ES-I3 (cell line): ENCODE measurements around the gene TIMELESS.
"Not testable (repeated sequence)": the region's sequence is repeated elsewhere in the genome, so short reads cannot be mapped to it uniquely, and the experiment has no call there.

Experiments used
- H3K36me3 ChIP-seq: 2 replicates; pipeline ENCODE4 v1.6.1; 2013; ENCODE audit warnings: mild to moderate bottlenecking, low read length, control low read depth, moderate library complexity; ENCODE audit not compliant: insufficient read depth
- H3K4me1 ChIP-seq: 2 replicates; pipeline ENCODE4 v1.6.1; 2013; ENCODE audit warnings: mild to moderate bottlenecking, control low read depth, low read length; ENCODE audit not compliant: insufficient read depth
- H3K9ac ChIP-seq: 2 replicates; pipeline ENCODE4 v1.6.1; 2013; ENCODE audit warnings: low read depth, mild to moderate bottlenecking, low read length, moderate library complexity
- H3K9me3 ChIP-seq: 2 replicates; pipeline ENCODE4 v1.6.1; 2013; ENCODE audit warnings: mild to moderate bottlenecking, low read length, moderate library complexity; ENCODE audit not compliant: control insufficient read depth, insufficient read depth

TIMELESS gene

DNA sequence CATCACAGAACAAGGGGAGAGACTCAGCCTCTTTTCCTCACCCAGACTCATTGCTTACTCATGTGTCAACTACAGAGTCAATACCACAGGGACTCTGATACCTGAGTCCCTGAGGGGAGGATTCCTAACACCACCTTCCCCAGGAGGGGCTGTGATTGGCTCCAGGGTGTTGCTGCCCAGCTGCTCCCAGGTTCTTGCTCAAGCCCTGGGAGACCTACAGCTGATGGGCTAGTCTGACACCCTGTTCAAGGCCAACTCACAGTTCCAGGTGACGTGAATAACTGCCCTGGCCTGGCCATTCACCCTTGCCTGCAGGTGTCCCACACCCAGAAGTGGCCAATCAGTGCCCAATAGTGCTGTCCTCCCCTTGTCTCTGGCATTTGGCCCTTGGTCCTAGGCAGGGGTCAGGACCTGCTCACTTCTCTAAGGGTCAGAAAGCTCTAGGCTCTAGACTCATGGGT is 27.8 kb upstream of the TIMELESS start:
- Histone ChIP-seq H3K4me1 (no peaks in the 10 kb centered on the region), H3K36me3 (peaks cover 4% of the 10 kb centered on the region; the same call in 1 of the 2 replicates), H3K9ac (no peak overlapping the region), H3K9me3 (no peaks in the 10 kb centered on the region)

DNA sequence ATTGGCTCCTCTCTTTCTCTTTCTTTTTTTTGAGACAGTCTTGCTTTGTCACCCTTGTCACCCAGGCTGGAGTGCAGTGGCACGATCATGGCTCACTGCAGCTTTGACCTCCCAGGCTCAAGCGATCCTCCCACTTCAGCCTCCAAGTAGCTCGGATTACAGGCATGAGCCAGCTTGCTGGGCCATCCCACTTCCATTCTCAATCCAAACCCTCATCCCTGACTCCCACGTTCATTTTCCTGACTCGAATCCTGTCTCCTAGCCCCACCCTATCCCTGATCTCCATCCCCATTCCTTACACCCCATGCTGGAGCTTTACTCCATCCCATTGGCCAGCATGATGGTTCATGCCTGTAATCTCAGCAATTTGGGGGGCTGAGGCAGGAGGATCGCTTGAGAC is 26.9 kb upstream of the TIMELESS start:
- H3K9ac ChIP-seq, result no peak overlapping the region
- H3K9me3 ChIP-seq, result no peaks in the 10 kb centered on the region
- H3K36me3 ChIP-seq, result peaks cover 5% of the 10 kb centered on the region; the same call in 1 of the 2 replicates
- no peaks in the 10 kb centered on the region for H3K4me1 ChIP-seq

GRCh38 chr12:56474389-56474788 is 25.2 kb upstream of the TIMELESS start:
- no peak overlapping the region for H3K9ac ChIP-seq
- H3K4me1 ChIP-seq, result no peaks in the 10 kb centered on the region

DNA sequence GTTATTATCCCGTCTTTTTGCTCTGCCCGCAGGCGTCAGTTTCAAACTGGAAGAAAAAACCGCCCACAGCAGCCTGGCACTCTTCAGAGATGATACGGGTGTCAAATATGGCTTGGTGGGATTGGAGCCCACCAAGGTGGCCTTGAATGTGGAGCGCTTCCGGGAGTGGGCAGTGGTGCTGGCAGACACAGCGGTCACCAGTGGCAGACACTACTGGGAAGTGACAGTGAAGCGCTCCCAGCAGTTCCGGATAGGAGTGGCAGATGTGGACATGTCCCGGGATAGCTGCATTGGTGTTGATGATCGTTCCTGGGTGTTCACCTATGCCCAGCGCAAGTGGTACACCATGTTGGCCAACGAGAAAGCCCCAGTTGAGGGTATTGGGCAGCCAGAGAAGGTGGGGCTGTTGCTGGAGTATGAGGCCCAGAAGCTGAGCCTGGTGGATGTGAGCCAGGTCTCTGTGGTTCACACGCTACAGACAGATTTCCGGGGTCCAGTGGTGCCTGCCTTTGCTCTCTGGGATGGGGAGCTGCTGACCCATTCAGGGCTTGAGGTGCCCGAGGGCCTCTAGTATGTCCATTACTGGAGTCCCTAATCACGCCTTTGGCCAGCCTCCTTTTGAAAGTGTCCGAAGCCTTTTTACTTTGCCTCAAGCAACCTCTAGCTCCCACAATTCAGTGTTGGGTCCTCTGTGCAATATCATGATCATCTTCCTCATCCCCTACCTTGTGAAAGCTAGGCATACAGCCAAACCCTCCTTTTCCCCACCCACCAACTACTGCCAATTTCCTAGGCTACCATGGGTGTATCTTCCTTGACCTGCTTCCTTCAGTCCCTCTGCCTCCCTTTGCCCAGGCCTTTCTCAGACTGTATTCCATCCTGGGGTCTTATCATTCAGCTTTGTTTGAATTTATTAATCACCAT is 20.0 kb upstream of the TIMELESS start:
- Histone ChIP-seq H3K4me1 (no peaks in the 10 kb centered on the region; the same call in 1 of the 2 replicates), H3K9ac (peak overlapping the region; percentile 98), H3K36me3 (peaks cover 5% of the 10 kb centered on the region; the same call in 1 of the 2 replicates), H3K9me3 (no peaks in the 10 kb centered on the region)

More at GRCh38 chr12:56474389-56474788, 25.2 kb upstream of the TIMELESS start:
- no peaks in the 10 kb centered on the region for H3K9me3 ChIP-seq
- peaks cover 5% of the 10 kb centered on the region; the same call in 1 of the 2 replicates for H3K36me3 ChIP-seq

DNA sequence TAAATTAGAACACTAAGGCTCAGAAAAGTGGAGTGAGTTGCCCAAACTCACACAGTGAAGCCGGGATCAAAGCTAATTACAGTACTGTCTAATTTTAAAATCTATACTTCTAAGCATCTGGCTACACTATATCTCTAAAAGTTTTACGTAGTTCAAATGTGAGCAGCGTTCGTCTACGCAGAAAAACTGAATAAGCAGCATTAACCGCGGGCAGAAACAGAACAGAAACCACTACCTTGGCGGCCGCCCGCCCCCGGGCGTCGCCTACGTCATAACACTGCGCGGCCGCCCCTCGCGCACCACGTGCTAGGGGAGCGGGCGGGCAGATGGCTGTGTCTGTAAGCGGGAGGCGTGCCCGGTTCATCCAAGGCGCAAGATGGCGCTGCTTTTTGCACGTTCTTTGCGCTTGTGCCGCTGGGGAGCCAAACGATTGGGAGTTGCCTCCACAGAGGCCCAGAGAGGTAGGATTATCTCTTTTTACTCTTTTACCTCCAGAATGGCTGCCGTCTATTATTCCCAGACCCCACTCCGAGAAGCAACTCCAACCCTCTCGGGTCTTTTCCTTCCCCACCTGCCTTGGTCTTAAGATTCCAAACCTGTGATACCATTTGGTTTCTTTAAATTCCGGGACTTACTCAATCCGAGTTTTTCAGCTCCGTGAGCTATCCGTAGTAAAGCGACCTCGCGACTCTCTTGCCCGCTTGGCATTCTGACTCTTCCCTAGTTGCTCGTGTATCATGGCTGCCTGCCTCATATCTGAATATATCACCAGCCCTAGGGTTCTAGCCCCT is 19.2 kb upstream of the TIMELESS start, which contains the start of gene SPRYD4:
TSS of gene SPRYD4 (plus strand) at position 363 of the 791 bp plus-strand sequence. CDS start at position 377, 14 bp downstream.
- H3K4me1 ChIP-seq, result peaks cover 4% of the 10 kb centered on the region; the same call in 1 of the 2 replicates
- peaks cover 4% of the 10 kb centered on the region; the same call in 1 of the 2 replicates for H3K36me3 ChIP-seq
- peak within 1 kb of the TSS; percentile 98 for H3K9ac ChIP-seq
- no peaks in the 10 kb centered on the region for H3K9me3 ChIP-seq

GRCh38 chr12:56462565-56462964 is 13.3 kb upstream of the TIMELESS start:
- no peak overlapping the region for H3K9ac ChIP-seq
- peaks cover 4% of the 10 kb centered on the region; the same call in 1 of the 2 replicates for H3K4me1 ChIP-seq
- no peaks in the 10 kb centered on the region for H3K9me3 ChIP-seq
- no peaks in the 10 kb centered on the region for H3K36me3 ChIP-seq

GRCh38 chr12:56461235-56462159 is 12.3 kb upstream of the TIMELESS start:
- Histone ChIP-seq H3K9me3 (no peaks in the 10 kb centered on the region), H3K4me1 (peaks cover 4% of the 10 kb centered on the region; the same call in 1 of the 2 replicates), H3K36me3 (no peaks in the 10 kb centered on the region), H3K9ac (no peak overlapping the region)

GRCh38 chr12:56457817-56458216 is 8.6 kb upstream of the TIMELESS start:
- H3K36me3 ChIP-seq, result no peaks in the 10 kb centered on the region
- no peaks in the 10 kb centered on the region for H3K9me3 ChIP-seq
- H3K4me1 ChIP-seq, result no peaks in the 10 kb centered on the region
- no peak overlapping the region for H3K9ac ChIP-seq

GRCh38 chr12:56454557-56454956 is 5.3 kb upstream of the TIMELESS start, which contains the start of gene MIP:
Gene MIP, minus strand, starts transcription at chr12:56454657. Its CDS starts 44 bp downstream, at chr12:56454613.
- H3K9me3 ChIP-seq, result no peaks in the 10 kb centered on the region
- no peaks in the 10 kb centered on the region for H3K4me1 ChIP-seq
- H3K36me3 ChIP-seq, result no peaks in the 10 kb centered on the region
- no peak within 1 kb of the TSS for H3K9ac ChIP-seq

DNA sequence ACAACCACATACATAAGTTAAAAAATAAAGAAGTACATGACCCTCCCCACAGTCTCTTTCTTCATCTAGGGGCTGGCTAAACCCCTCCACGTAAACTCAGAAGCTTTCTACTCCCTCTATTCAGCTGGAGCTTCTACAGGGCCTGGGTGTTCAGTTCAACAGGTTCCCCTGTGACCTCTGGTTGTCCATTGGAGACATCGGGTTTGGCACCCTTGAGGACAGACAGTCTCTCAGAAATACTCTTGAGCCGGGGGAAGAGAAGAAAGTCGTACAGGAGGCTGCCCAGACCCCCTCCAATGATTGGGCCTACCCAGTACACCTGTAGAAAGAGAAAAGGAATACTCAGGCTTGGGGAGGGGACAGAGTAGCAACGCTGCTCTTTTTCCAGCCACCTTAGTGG is 1.9 kb upstream of the TIMELESS start:
- Histone ChIP-seq H3K9ac (no peak overlapping the region), H3K36me3 (no peaks in the 10 kb centered on the region), H3K4me1 (no peaks in the 10 kb centered on the region), H3K9me3 (no peaks in the 10 kb centered on the region)

- H3K9ac ChIP-seq, result no peak overlapping the region
- H3K36me3 ChIP-seq, result no peaks in the 10 kb centered on the region
- H3K4me1 ChIP-seq, result no peaks in the 10 kb centered on the region
- no peaks in the 10 kb centered on the region for H3K9me3 ChIP-seq
These were observed 1.0 kb upstream of the TIMELESS start for GRCh38 chr12:56450241-56450640.

- H3K4me1 ChIP-seq, result no peaks in the 10 kb centered on the region
- H3K36me3 ChIP-seq, result no peaks in the 10 kb centered on the region
- 0 out of 2 replicates have a peak, but pooled peaks cover 4% of the 10 kb centered on the region for H3K9me3 ChIP-seq
- H3K9ac ChIP-seq, result peak overlapping the region; percentile 76
These were observed 377 bp upstream of the TIMELESS start for GRCh38 chr12:56449622-56449984.

- not testable (repeated sequence) for H3K36me3 ChIP-seq, H3K9ac ChIP-seq, H3K4me1 ChIP-seq
- H3K9me3 ChIP-seq, result peaks cover 12% of the 10 kb centered on the region; the same call in 1 of the 2 replicates
These were observed 6.0 kb downstream of the TIMELESS start for GRCh38 chr12:56443208-56443607.
